Fibroblast of the conjunctiva (primary cell): ENCODE measurements around the gene MAP4K2.
A peak's percentile ranks its signal among the peaks of the same experiment; 100 is the strongest.

Experiments used
- DNase-seq: peaks from one replicate; pipeline ENCODE4 v3.0.0-alpha.2; 2010; ENCODE audit warnings: low read depth

Gene MAP4K2

GRCh38 chr11:64790205-64791095 is 12.6 kb downstream of the MAP4K2 start:
- no peak for DNase-seq

GRCh38 chr11:64789331-64790204 is 13.4 kb downstream of the MAP4K2 start:
- no peak for DNase-seq

GRCh38 chr11:64788321-64789215 is 14.4 kb downstream of the MAP4K2 start:
- no peak for DNase-seq

- peak; percentile 16 for DNase-seq
These were observed 15.3 kb downstream of the MAP4K2 start for GRCh38 chr11:64787526-64788320.

- no peak for DNase-seq
These were observed 16.7 kb downstream of the MAP4K2 start for GRCh38 chr11:64786308-64786707.

- no peak for DNase-seq
These were observed 18.0 kb downstream of the MAP4K2 start for GRCh38 chr11:64784813-64785581.

- DNase-seq, result peak; percentile 100
These were observed 24.3 kb downstream of the MAP4K2 start, which contains the start of gene SF1 for GRCh38 chr11:64778473-64779298. TSS of gene SF1 (minus strand) at chr11:64778542. CDS start at chr11:64778392, 150 bp downstream.

- DNase-seq, result no peak
These were observed 24.9 kb downstream of the MAP4K2 start for GRCh38 chr11:64778223-64778472.

GRCh38 chr11:64777449-64778222 is 25.4 kb downstream of the MAP4K2 start:
- DNase-seq, result peak; percentile 48

- DNase-seq, result no peak
These were observed 26.1 kb downstream of the MAP4K2 start for GRCh38 chr11:64776875-64777274.

- no peak for DNase-seq
These were observed 26.6 kb downstream of the MAP4K2 start for GRCh38 chr11:64776425-64776824.

- DNase-seq, result no peak
These were observed 28.9 kb downstream of the MAP4K2 start for GRCh38 chr11:64774144-64774543.

- no peak for DNase-seq
These were observed 30.6 kb downstream of the MAP4K2 start for GRCh38 chr11:64772303-64773018.

GRCh38 chr11:64771861-64772260 is 31.2 kb downstream of the MAP4K2 start:
- DNase-seq, result no peak

GRCh38 chr11:64770120-64770519 is 32.9 kb downstream of the MAP4K2 start:
- no peak for DNase-seq

GRCh38 chr11:64769283-64769682 is 33.7 kb downstream of the MAP4K2 start:
- DNase-seq, result no peak

- no peak for DNase-seq
These were observed 34.7 kb downstream of the MAP4K2 start for GRCh38 chr11:64768300-64768694.
